HG03196 (cell line): ENCODE results near the gene MAN1B1.
"Not testable (repeated sequence)": the region's sequence is repeated elsewhere in the genome, so short reads cannot be mapped to it uniquely, and the experiment has no call there.

ENCODE experiments used
- ATAC-seq: cut with Tn5 transposase; IDR thresholded peaks from one replicate; pipeline ENCODE4 v1.9.1; 2021; ENCODE audit not compliant: unreplicated experiment

The MAN1B1 gene

GRCh38 chr9:137126786-137127185 is 40.0 kb downstream of the MAN1B1 start:
- no peak for ATAC-seq

- no peak for ATAC-seq
Measured at GRCh38 chr9:137127301-137128157, 40.7 kb downstream of the MAN1B1 start.

- ATAC-seq: no peak
Measured at GRCh38 chr9:137128158-137128861, 41.5 kb downstream of the MAN1B1 start.

GRCh38 chr9:137128862-137129455 is 42.2 kb downstream of the MAN1B1 start:
- ATAC-seq: peak; percentile 8

GRCh38 chr9:137129456-137130175 is 42.8 kb downstream of the MAN1B1 start:
- ATAC-seq: peak; percentile 75

GRCh38 chr9:137130176-137130755 is 43.5 kb downstream of the MAN1B1 start:
- ATAC-seq: peak; percentile 3

- ATAC-seq: no peak
Measured at GRCh38 chr9:137134191-137134590, 47.4 kb downstream of the MAN1B1 start.

GRCh38 chr9:137135154-137135553 is 48.4 kb downstream of the MAN1B1 start:
- ATAC-seq: not testable (repeated sequence)

- no peak for ATAC-seq
Measured at GRCh38 chr9:137136261-137136880, 49.6 kb downstream of the MAN1B1 start.

- no peak for ATAC-seq
Measured at GRCh38 chr9:137136881-137137607, 50.3 kb downstream of the MAN1B1 start.

- ATAC-seq: no peak
Measured at GRCh38 chr9:137138058-137138721, 51.4 kb downstream of the MAN1B1 start.

GRCh38 chr9:137138722-137139467 is 52.1 kb downstream of the MAN1B1 start, which contains the start of gene GRIN1:
GRIN1 (plus strand) TSS chr9:137139154; CDS start chr9:137139487, 333 bp downstream.
- no peak for ATAC-seq

GRCh38 chr9:137139468-137140150 is 52.8 kb downstream of the MAN1B1 start:
- ATAC-seq: no peak

GRCh38 chr9:137140151-137141012 is 53.6 kb downstream of the MAN1B1 start:
- no peak for ATAC-seq

- ATAC-seq: no peak
Measured at GRCh38 chr9:137141050-137141810, 54.4 kb downstream of the MAN1B1 start.
